K562 (cell line): ENCODE data around the gene C1R. TPM values are rescaled to one million over a fixed set of nuclear protein-coding genes. Genes with fewer than 3 reads are reported as not detected.

ENCODE experiments used
- CEBPB ChIP-seq: fragments of 450-650 bp; IDR thresholded peaks from 2 replicates; pipeline ENCODE4 v1.6.1; 2016; ENCODE audit warnings: missing genetic modification characterization, missing compliant biosample characterization
- NCOA1 ChIP-seq: fragments of 450-650 bp; IDR thresholded peaks from 2 replicates; pipeline ENCODE4 v1.6.1; 2016; ENCODE audit warnings: low read depth
- SETDB1 ChIP-seq: IDR thresholded peaks from one replicate; pipeline ENCODE4 v1.6.1; 2012; ENCODE audit warnings: low read length, control low read depth, inconsistent platforms
- SMAD1 ChIP-seq: fragments of 150-350 bp; IDR thresholded peaks from 2 replicates; pipeline ENCODE4 v1.6.1; 2014; ENCODE audit warnings: low read length, low read depth; ENCODE audit not compliant: partially characterized antibody
- TCFL5 ChIP-seq: fragments of 250-450 bp; sonication (Bioruptor Pico); conservative IDR thresholded peaks from 2 replicates; pipeline ENCODE4 v1.6.1; 2021; ENCODE audit warnings: mild to moderate bottlenecking, moderate library complexity, matching md5 sums
- ZNF282 ChIP-seq: sonication (generic); formaldehyde crosslinking; IDR thresholded peaks from 2 replicates; pipeline ENCODE4 v1.8.1; 2023; ENCODE audit warnings: missing genetic modification reagents
- polyA plus RNA-seq, 8 experiments: library from polyadenylated mRNA; depleted of rRNA in 4 of 8; stranded (reverse) in 5 of 8; unstranded in 3 of 8; fragments of >200 nt; fragmentation: Nextera tagmentation in 2 of 8; fragmentation: Illumina TruSeq in 1 of 8; extraction: Ambion mirVana in 2 of 8; extraction: Trizol in 1 of 8; gene quantifications; 2 replicates each; pipeline versions ENCODE4 v1.2.1 to v1.2.3, GENCODE V29; 2011 to 2014; ENCODE audit warnings: inconsistent platforms in 1 of 8, missing spikeins in 1 of 8
- total RNA-seq, 7 experiments: library from RNA; depleted of rRNA in 6 of 7; stranded (reverse); fragments of >200 nt in 6 of 7; fragmentation: Illumina TruSeq in 2 of 7; extraction: Trizol in 2 of 7; gene quantifications; 2 replicates each; pipeline versions ENCODE4 v1.2.1 to v1.2.3, GENCODE V29; 2011 to 2021; ENCODE audit warnings: low replicate concordance in 1 of 7
- TF ChIP-seq, protein P1 (sequence below): fragments of 200-800 bp; sonication (Bioruptor generic); IDR thresholded peaks from 2 replicates; pipeline ENCODE4 v1.6.1; 2017; ENCODE audit warnings: missing genetic modification characterization, missing compliant biosample characterization
- TF ChIP-seq, protein P2 (sequence below): fragments of 450-650 bp; IDR thresholded peaks from one replicate; pipeline ENCODE4 v1.6.1; 2018; ENCODE audit warnings: mild to moderate bottlenecking, moderate library complexity; ENCODE audit not compliant: partially characterized antibody
- TF ChIP-seq, protein P3 (sequence below): fragments of 250-450 bp; sonication (Bioruptor Pico); IDR thresholded peaks from 2 replicates; pipeline ENCODE4 v1.8.0; 2022; ENCODE audit warnings: inconsistent platforms, mild to moderate bottlenecking, moderate library complexity, borderline replicate concordance
- TF ChIP-seq, protein P4 (sequence below): fragments of 450-650 bp; IDR thresholded peaks from 2 replicates; pipeline ENCODE4 v1.6.1; 2017; ENCODE audit warnings: antibody characterized with exemption, mild to moderate bottlenecking
- TF ChIP-seq, protein P5 (sequence below): sonication (generic); formaldehyde crosslinking; IDR thresholded peaks from 2 replicates; pipeline ENCODE4 v1.9.0; 2022; ENCODE audit warnings: mild to moderate bottlenecking, missing genetic modification reagents

The C1R gene
- total and polyA plus RNA-seq, 9 of the 15 experiments (the other 6 are each of a cell fraction or from before 2014, with no cell fraction given): 0.07 to 1.0 (median 0.33) TPM; not detected in 1

DNA sequence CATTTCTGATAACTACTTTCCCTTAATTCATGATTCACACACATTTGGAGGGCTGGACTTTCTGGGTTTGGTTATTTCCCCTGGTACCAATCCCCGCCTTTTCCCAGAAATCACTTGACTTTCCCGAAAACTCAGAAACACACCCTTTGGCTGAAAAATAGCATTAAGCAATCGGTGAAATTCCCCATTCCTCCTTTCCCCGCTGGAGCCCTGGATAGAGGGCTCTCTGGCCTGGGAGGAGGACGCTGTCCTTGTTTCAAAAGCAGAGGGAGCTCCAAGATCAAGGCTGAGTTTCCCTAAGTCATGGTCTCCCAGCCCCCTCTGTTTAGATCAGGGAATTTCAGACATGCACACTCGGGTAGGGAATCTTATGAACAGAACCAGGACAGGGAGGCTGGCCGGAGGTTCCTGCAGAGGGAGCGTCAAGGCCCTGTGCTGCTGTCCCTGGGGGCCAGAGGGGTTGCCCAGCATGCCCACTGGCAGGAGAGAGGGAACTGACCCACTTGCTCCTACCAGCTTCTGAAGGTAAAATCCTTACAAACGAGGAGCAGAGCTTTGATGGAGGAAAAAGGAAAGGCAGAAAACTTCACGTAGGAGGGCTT lies 31.8 kb downstream of the C1R start, which contains the start of gene C1S (continued):
- no peak for TF ChIP-seq ZNF282 (CRISPR knock-in tag)
- no peak for TF ChIP-seq NCOA1
- TF ChIP-seq TCFL5 (CRISPR knock-in tag): no peak
- TF ChIP-seq, protein P1, sequence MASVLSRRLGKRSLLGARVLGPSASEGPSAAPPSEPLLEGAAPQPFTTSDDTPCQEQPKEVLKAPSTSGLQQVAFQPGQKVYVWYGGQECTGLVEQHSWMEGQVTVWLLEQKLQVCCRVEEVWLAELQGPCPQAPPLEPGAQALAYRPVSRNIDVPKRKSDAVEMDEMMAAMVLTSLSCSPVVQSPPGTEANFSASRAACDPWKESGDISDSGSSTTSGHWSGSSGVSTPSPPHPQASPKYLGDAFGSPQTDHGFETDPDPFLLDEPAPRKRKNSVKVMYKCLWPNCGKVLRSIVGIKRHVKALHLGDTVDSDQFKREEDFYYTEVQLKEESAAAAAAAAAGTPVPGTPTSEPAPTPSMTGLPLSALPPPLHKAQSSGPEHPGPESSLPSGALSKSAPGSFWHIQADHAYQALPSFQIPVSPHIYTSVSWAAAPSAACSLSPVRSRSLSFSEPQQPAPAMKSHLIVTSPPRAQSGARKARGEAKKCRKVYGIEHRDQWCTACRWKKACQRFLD (CRISPR knock-in tag): no peak
- TF ChIP-seq, protein P2, sequence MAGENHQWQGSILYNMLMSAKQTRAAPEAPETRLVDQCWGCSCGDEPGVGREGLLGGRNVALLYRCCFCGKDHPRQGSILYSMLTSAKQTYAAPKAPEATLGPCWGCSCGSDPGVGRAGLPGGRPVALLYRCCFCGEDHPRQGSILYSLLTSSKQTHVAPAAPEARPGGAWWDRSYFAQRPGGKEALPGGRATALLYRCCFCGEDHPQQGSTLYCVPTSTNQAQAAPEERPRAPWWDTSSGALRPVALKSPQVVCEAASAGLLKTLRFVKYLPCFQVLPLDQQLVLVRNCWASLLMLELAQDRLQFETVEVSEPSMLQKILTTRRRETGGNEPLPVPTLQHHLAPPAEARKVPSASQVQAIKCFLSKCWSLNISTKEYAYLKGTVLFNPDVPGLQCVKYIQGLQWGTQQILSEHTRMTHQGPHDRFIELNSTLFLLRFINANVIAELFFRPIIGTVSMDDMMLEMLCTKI: no peak
- peak; percentile 38; the same call in 1 of the 2 replicates for TF ChIP-seq CEBPB (tag)
- TF ChIP-seq SETDB1: no peak
- no peak for TF ChIP-seq SMAD1
- TF ChIP-seq, protein P3, sequence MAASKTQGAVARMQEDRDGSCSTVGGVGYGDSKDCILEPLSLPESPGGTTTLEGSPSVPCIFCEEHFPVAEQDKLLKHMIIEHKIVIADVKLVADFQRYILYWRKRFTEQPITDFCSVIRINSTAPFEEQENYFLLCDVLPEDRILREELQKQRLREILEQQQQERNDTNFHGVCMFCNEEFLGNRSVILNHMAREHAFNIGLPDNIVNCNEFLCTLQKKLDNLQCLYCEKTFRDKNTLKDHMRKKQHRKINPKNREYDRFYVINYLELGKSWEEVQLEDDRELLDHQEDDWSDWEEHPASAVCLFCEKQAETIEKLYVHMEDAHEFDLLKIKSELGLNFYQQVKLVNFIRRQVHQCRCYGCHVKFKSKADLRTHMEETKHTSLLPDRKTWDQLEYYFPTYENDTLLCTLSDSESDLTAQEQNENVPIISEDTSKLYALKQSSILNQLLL: no peak
- TF ChIP-seq, protein P4, sequence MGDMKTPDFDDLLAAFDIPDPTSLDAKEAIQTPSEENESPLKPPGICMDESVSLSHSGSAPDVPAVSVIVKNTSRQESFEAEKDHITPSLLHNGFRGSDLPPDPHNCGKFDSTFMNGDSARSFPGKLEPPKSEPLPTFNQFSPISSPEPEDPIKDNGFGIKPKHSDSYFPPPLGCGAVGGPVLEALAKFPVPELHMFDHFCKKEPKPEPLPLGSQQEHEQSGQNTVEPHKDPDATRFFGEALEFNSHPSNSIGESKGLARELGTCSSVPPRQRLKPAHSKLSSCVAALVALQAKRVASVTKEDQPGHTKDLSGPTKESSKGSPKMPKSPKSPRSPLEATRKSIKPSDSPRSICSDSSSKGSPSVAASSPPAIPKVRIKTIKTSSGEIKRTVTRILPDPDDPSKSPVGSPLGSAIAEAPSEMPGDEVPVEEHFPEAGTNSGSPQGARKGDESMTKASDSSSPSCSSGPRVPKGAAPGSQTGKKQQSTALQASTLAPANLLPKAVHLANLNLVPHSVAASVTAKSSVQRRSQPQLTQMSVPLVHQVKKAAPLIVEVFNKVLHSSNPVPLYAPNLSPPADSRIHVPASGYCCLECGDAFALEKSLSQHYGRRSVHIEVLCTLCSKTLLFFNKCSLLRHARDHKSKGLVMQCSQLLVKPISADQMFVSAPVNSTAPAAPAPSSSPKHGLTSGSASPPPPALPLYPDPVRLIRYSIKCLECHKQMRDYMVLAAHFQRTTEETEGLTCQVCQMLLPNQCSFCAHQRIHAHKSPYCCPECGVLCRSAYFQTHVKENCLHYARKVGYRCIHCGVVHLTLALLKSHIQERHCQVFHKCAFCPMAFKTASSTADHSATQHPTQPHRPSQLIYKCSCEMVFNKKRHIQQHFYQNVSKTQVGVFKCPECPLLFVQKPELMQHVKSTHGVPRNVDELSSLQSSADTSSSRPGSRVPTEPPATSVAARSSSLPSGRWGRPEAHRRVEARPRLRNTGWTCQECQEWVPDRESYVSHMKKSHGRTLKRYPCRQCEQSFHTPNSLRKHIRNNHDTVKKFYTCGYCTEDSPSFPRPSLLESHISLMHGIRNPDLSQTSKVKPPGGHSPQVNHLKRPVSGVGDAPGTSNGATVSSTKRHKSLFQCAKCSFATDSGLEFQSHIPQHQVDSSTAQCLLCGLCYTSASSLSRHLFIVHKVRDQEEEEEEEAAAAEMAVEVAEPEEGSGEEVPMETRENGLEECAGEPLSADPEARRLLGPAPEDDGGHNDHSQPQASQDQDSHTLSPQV: no peak
- TF ChIP-seq, protein P5, sequence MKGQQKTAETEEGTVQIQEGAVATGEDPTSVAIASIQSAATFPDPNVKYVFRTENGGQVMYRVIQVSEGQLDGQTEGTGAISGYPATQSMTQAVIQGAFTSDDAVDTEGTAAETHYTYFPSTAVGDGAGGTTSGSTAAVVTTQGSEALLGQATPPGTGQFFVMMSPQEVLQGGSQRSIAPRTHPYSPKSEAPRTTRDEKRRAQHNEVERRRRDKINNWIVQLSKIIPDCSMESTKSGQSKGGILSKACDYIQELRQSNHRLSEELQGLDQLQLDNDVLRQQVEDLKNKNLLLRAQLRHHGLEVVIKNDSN (CRISPR knock-in tag): no peak
